GM21367 (cell line): Measurements from ENCODE around the gene MARK1.
A peak's percentile ranks its signal among the peaks of the same experiment; 100 is the strongest.

Experiments
- ATAC-seq: cut with Tn5 transposase; IDR thresholded peaks from one replicate; pipeline ENCODE4 v1.9.1; 2021; ENCODE audit not compliant: unreplicated experiment

MARK1 gene

DNA sequence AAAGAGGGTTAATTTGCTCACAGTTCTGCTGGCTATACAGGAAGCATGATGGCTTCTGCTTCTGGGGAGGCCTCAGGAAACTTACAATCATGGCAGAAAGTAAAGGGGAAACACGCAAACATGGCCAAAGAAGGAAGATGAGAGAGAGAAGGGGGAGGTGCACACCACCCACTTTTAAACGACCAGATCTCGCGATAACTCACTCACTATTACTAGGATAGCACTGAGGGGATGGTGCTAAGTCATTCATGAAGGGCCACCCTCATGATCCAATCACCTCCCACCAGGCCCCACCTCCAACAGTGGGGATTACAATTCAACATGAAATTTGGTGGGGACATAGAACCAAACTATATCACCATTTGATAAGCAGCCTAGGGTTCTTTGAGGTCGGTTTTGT, 159.9 kb downstream of the MARK1 start:
- no peak for ATAC-seq

DNA sequence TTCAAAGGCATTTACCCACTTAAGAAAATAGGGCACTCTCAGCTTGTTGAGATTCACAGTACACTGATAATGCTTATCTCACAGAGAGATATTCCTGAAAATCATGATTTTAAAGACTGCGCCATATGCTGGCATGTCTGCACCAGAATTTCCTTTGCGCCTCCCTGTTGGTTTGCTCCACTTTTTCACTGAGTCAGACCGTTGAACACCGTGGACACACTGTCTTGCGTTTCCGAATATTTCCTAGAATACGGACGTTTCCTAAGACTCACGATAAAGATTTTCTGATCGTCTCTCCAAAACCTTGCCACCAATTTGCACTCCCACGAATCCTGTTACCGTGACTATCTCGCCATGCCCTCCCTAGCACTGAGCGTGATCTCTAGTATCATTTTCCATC, 161.7 kb downstream of the MARK1 start:
- ATAC-seq = no peak

DNA sequence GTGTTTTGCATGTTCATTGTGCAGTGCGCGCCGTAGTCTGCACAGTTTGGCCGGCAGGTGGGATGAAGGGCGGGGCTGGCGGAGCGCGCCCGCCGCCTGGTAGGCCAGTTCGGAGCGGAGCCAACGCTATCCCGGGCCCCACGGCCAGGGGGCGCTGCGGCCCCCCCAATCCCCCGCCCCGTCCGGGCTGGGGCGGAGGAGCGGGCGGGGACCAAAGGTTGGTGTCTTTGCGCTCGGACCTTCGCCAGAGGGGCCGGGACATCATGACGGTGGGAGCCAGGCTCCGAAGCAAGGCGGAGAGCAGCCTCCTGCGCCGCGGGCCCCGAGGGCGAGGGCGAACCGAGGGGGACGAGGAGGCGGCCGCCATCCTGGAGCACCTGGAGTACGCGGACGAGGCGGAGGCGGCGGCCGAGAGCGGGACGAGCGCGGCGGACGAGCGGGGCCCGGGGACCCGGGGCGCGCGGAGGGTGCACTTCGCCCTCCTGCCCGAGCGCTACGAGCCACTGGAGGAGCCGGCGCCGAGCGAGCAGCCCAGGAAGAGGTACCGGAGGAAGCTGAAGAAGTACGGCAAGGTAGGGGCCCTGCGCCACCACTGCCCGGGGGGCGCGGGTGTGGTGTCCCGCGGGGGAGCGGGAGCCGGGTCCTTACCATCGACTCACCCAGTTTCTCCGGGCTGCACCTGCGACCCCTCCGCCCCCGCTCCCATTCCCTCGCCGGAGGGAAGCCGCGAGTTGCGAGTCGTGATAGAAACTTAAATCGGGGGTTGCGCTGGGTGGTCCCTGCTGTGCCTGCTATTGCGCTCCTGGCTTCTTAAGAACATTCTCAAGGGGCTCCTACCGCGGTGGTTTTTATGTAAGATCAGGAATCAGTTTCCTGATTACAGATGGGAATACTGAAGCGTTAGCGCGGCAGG, 162.5 kb downstream of the MARK1 start, which contains the start of gene C1orf115:
TSS of gene C1orf115 (plus strand) at position 224 of the 913 bp plus-strand sequence. CDS start at position 264, 40 bp downstream.
- ATAC-seq = peak; percentile 97

DNA sequence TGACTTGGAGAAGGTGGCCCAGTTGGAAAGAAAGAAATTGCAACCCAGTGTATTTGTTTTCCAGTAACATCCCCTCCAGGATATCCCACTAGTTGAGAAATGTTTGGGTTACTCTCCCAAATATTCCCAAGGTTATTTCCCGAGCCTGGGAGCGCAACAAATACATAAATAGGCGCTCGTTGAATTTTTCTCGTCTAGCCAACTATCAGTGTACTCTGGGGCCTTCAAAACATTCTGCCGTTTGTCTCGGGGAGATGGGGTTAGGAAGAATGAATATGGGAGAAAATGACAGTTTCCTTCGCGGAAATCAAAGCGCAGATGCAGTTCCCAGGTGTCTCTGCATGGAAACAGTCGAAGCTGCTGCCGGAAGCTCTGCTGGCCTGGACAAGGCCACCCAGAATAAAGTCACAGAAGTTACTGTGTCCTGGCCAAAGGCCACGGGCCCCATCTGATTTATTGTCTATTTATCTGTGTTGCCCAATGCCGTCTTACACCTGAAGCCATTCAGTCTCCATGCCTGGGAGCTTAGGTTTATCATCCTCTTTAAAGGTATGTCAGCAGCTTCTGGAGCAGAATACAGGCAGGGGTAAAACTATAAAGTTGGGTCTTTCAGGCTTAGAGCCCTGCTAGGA, 163.2 kb downstream of the MARK1 start:
- ATAC-seq = no peak

DNA sequence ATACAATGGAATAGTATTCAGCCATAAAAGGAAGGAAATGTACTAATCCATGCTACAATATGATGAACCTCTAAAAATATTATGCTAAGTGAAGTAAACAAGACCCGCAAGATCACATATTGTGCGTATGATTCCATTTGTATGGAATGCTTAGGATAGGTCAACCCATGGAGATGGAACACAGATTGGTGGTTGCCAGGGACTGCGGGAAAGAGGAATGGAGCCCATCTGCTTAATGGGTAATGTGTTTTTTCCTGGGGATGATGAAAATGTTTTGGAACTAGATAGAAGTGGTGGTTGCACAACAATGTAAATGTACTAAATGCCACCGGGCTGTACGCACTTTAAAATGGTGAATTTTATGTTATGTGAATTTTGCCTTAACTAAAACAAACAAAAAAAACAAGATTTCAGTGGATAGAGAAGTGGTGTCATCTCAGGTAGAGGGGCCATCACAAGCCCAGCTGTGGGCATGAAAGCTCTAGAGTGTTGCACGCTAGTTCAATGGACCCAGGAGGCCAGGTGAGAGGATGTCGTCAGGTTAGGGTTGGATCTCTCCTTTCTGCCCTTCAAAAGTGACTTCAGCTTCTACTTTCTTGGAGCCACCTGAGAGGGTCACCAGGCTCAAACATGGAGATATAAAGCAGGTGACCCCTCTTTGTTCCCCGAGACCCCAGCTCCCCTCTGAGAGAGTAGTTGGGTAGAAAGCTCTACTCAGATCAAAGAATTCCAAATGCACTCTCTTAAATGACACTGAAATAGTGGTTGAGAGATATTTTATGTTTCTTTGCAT, 164.7 kb downstream of the MARK1 start:
- no peak for ATAC-seq

DNA sequence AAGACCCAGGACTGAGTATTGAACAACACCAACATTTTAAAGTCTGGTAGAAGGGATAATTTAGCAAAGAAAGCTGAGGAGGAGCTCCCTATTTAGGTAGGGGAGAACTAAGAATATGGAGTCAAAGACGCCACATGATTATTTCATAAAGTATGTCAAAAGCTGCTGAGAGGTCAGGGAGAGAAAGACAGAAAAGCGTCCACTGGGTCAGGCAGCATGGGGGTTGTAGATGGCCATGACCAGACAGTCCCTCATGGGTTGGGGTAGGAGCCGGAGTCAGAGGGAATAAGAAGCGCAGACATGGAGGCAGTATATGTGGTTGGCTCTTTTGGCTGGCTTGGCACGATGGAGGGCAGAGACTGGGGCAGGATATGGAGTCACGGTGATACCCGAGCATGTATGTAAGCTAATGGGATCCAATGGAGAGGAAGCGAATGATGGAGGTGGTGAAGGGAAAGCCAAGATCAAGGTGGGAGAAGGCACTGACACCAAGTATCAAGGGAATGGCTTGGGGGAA, 167.0 kb downstream of the MARK1 start:
- no peak for ATAC-seq

DNA sequence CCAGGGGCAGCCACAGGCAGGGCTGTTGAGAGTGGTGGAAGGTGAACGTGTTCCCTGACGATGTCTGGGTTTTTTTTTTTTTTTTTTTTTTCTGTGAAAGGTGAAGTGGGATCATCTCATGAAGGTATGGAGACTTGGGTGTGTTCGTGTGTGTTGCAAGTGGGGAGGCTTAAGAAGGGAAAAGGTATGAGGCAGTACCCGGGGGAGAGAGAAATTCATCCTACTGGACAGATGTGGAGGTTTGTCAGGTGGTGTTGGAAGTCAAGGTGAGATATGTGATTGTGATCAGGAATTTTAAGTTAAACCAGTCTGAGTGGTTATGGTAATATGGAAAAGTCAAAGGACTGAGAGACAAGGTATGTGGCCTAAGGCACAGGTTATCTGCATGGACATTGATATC, 167.5 kb downstream of the MARK1 start:
- ATAC-seq = no peak

DNA sequence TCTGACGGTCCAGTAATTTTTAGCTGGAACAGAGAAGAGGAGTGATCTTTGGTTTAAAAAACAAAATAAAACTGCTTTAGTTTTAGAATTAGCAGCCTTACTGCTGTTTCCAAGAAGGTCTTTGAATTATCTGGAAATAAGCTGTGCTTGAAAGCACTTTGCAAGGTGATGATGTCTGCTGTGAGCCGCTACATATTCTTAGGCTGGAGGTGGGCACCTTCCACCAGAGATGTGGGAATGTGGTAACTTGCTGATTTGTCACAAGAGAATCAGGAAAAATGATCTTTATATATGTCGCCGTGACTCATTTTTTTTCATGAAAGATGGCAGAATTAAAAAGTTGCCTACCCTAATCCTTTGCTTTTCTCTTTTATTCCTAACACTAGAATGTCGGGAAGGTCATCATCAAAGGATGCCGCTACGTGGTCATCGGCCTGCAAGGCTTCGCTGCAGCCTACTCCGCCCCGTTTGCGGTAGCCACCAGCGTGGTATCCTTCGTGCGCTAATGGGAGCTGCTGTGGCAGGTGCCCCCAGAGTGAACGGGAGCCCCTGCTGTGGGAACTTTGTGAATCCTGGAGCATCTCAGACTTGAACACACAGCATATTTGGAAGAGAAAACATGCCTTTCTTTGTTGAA, 168.4 kb downstream of the MARK1 start:
- no peak for ATAC-seq

DNA sequence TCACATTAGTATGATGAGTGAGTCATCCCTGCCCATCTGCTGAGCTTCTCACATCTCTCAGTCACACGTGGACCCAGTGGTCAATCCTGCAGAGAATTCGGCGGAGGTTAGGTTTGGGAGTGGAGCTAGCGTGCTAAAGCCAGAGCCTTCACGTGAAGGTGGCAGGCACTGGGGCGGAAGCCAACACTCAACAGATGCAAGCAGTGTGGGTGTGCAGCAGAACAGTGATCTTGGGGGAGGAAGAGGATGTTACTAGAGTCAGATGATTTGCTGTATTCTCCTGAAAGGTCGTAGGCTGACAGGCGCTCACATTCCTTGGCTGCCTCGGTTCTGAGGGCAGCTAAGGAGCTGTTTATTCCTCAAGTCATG, 168.9 kb downstream of the MARK1 start:
- ATAC-seq = no peak

DNA sequence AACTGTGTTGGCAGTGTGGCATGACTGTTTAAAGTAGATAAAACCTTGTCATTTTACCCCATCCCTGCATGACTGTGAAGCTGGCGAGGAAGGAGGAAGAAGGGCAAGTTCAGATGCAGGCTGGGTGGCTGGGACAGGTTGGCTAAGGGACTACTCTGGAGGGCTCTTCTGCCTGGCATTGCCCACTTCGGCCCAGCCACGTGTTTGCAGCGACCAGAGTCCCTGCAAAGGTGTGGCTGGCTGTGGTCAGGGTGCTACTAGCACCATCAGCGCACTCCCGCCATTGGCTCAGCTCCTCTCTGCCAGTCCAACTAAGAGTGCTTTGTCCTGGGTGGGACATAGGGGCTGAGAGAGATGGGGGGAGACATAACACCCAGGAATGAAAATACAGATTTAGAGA, 169.4 kb downstream of the MARK1 start:
- no peak for ATAC-seq

DNA sequence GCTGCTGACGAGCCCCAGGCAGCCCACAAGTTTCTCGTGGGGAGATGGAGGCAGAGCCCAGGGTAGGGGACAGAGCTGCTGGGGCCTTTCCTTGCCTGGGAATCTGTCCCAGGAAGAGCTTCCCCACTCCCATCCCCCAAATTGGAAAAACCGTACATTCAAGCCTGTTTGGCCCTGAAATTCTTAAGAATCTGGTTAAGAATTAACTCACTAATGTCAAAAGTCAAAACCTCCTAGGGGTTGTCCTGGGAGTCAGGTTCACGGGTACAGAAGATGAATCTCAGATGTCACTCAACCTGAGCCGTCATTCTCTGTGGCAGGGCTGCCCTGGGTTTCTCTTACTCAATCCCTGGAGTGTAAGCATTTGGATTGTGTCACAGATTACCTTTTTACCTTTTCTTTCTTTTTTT, 170.7 kb downstream of the MARK1 start:
- no peak for ATAC-seq

DNA sequence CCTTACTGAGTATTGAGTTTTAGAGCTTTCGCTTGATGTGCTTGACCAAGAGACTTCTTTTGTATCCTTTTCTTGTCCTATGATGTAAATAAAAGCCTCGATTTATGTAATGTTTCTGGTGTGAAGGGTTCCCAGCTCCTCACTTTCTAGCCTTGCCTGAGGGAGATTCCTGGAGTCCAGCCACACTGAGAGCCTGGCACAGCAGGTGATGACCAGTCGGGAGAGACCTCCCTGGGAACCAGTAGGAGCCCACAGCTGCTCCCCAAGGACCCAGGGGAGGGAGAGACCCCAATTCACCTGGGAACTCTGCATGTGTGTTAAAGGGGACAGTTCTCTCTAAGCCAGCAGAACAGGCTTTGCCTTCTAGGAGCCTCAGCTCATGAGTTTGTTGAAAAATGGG, 171.1 kb downstream of the MARK1 start:
- no peak for ATAC-seq

DNA sequence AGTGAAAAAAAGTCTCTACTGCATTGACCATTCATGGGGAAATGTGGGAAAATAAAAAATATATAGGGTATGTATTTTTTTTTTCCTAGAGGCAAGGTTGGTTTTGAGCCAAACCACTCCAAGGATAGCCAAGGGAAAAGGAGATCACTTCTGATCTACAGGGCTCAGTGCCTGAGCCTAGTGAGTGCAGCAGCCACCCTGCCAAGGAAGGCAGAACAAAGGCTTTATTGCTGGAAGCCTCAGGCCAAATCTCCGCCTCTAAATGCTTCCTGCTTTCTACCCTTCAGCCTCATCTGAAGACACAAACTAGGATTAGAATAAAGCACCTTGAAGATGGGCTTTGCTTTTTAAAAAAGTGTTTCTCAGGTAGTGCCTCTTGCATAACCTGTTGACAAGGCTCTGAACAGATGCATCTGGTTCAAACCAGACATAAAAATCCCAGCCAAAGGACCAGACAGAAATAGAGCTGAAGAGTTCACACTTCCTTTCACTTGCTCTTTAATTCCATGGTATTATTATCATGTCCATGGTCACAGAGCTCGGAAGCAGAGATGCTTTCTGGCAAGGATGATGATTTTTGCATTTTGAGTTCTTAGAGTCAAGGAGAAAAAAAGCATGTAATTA, 172.7 kb downstream of the MARK1 start:
- ATAC-seq = no peak

DNA sequence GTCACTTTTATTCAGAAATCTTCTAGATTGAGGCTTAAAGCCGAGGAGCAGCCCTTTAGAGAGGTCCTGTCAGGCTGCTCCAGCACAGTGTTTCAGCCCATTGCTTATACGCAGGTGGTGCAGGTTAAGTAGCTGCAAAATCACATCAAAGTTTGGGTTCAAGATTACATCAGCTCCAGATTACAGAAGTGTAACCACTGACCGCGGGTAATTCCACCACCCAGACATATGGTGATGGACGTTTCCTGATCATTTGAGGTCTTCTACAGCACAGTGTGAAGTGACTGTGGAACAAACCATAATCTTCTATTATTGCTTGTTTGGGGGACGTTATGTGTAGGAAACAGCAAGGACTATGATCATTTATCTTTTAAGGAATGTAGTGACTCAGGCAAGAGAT, 174.0 kb downstream of the MARK1 start:
- no peak for ATAC-seq

DNA sequence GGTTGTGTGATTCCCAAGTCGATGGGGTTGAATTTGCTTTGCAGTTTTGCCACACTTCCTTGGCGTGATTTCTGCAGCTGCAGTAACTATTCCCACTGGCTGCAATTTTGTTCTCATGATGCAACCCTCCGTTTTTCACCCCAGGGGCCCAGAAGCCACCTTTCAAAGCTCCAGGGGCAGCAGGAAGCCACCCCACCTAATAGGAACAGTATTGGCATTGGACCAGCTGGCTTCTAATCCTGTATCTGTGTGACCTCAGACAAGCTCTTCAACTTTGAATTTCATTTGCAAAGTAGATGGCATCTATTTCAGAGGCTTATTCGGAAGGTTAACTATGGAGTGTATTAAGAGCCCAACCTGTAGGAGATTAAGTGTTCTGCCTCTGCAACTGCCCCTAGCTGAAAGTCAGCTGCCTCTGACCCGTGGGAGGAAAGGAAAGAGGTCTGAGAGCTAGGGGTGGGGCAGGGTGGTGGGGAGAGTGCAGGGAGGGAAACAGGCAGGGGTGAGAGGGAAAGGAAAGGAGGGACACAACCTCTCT, 174.9 kb downstream of the MARK1 start:
- ATAC-seq = no peak

DNA sequence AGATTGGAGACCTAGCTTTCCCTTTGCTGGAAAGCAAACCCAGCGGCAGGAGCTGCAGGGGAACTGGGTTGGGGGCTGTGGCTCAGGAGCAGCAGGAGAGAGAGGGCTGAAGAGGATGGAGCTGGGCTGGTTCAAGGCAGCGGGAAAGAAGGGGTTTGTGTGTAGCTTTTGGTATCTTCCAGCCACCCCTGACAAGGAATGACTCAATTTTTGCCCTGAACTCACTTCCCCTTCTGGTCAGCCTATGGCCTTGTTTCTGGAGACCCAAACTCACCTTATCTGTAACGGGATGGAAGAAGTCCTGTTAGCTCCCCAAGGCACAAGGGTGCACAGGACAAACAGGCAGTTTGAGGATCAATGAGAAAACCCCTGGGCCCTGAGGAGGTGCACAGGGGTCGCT, 175.4 kb downstream of the MARK1 start:
- ATAC-seq = no peak

DNA sequence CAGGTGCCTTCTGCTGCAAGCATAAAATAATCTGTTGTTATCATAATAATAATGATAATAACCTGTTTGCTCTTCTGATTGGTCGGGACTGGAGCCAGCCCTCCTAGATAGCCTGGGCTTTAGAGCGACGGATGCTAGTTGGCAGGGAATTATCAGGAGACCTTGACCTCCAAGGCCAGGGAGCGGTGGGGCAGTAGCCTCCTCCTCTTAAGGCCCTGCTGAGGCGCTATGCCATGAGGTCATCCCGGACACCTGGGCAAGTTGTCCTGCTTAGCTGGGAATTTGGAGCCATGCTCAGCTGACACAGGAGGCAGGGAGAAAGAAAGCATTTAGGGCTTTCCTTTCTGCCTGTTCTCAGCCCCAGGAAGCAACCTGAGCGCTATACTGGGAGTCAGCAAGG, 177.8 kb downstream of the MARK1 start:
- ATAC-seq = no peak

DNA sequence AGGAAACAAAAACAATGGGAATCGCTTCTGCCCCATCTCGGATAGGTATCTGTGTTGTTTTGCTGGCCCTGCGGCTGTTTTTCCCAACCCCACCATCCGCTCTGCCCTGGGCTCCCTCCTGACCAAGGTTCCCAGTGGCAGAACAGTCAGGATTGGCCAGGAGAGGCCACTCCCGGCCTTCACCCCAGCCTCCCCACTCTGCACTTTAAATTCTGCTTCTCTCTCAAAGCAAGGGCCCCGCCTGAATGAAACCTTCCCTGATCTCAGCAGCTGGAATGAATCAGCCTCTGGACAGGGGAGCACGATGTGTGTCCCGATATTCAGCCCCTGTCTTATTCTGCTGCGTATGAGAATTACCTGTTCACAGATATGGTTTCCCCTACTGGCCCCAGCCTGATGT, 178.5 kb downstream of the MARK1 start:
- ATAC-seq = no peak

DNA sequence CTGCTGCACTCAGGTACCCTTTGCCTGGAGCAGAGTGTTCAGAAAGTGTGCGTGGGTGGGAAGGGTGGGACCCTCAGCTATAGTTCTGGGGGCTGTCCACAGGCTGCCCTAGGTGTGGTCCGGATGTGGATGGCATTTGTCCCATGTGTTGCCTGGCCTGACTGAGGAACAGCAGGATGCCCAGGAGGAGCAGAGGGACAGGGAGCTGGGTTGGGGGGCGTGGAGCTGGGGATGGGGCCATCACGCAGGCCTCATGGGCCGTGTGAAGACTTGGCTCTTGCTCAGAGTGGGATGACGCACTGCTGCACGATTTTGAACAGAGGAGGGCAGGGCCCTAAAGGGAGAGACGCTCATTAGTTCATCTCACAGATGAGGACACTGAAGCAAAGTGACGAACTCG, 179.2 kb downstream of the MARK1 start:
- no peak for ATAC-seq

DNA sequence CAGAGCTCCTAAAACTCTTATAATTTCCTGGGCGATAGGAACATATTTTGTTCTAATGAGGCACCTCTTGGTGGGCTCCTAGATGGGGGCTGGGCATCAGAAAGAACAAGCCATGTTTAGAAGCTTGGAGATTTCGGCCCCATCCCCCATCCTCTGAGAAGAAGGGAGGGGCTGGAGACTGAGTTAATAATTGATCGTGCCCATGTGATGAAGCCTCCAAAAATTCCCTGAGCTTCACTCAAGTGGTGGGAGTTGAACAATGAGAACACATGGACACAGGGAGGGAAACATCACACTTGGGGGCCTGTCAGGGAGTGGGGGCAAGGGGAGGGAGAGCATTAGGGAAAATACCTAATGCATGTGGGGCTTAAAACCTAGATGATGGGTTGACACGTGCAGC, 180.3 kb downstream of the MARK1 start:
- ATAC-seq = no peak
